Peyer's patch (tissue), 4 donors: ENCODE results near the gene NALCN. TPM values are rescaled to one million over a fixed set of nuclear protein-coding genes. Genes with fewer than 3 reads are reported as not detected.

Experiments used
- DNase-seq, 3 donors: peaks; one replicate each; pipeline ENCODE4 v3.0.0-alpha.2; 2017 to 2019
- H3K27ac ChIP-seq, 4 donors: fragments of 200-600 bp; sonication (generic); one replicate each; pipeline ENCODE4 v1.5.1; 2016 to 2019
- H3K27me3 ChIP-seq, 2 donors: fragments of 200-600 bp; sonication (generic); one replicate each; pipeline ENCODE4 v1.5.1; 2019
- H3K36me3 ChIP-seq, 3 donors: fragments of 200-600 bp; sonication (generic); one replicate each; pipeline ENCODE4 v1.5.1; 2016 to 2019
- H3K4me1 ChIP-seq, 4 donors: fragments of 200-600 bp; sonication (generic); one replicate each; pipeline ENCODE4 v1.5.1; 2016 to 2019
- H3K4me3 ChIP-seq, 4 donors: fragments of 200-600 bp; sonication (generic); 1 replicate in 3 of 4; 2 replicates in 1 of 4; pipeline ENCODE4 v1.5.1; 2016 to 2019; ENCODE audit warnings: mild to moderate bottlenecking in 1 of 4
- H3K9me3 ChIP-seq, 4 donors: fragments of 200-600 bp; sonication (generic); one replicate each; pipeline ENCODE4 v1.5.1; 2016 to 2019; ENCODE audit warnings: mild to moderate bottlenecking in 1 of 4
- POLR2A ChIP-seq, 2 donors: fragments of 450-650 bp; IDR thresholded peaks; one replicate each; pipeline ENCODE4 v1.5.1; 2017; ENCODE audit warnings: antibody characterized with exemption in 2 of 2, mild to moderate bottlenecking in 2 of 2, moderate library complexity in 2 of 2
- total RNA-seq, 4 donors: library from RNA; depleted of rRNA; stranded (reverse); fragments of >200 nt; gene quantifications; one replicate each; pipeline ENCODE4 v1.1.0, GENCODE V29; 2016
- TF ChIP-seq, protein P1 (sequence below), 6 experiments: fragments of 450-650 bp in 4 of 6; fragments of 200-600 bp in 2 of 6; sonication (generic) in 1 of 6; IDR thresholded peaks; one replicate each; pipeline ENCODE4 v1.5.1; 2017 to 2019; ENCODE audit warnings: antibody characterized with exemption in 6 of 6, mild to moderate bottlenecking in 3 of 6, moderate library complexity in 1 of 6

Gene NALCN
- total RNA-seq, 4 donors from 2014 or later = 0.13 to 0.18 TPM; not detected in 2

DNA sequence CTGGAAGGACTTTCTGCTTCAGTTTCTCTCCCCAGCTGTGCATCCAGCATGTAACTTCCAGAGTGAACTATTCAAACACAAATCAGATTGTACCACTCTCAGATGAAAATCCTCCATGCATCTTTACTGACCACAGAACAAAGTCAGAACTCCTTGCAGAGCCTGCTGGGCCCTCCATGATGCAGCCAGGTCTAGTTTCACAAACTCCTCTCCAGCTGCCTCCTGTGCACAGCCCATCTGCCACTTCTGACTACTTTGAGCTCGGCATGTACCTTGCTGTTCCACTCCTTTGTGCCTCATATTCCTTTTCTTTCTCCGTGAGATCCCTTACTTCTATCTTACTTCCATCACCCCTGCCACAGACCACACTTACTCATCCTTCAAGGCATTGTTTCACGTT is 31.4 kb downstream of the NALCN start:
- H3K9me3 ChIP-seq = no peaks in the 10 kb centered on the region
- H3K36me3 ChIP-seq = no peaks in the 10 kb centered on the region
- H3K27ac ChIP-seq = no peak overlapping the region
- DNase-seq = no peak
- TF ChIP-seq, protein P1, sequence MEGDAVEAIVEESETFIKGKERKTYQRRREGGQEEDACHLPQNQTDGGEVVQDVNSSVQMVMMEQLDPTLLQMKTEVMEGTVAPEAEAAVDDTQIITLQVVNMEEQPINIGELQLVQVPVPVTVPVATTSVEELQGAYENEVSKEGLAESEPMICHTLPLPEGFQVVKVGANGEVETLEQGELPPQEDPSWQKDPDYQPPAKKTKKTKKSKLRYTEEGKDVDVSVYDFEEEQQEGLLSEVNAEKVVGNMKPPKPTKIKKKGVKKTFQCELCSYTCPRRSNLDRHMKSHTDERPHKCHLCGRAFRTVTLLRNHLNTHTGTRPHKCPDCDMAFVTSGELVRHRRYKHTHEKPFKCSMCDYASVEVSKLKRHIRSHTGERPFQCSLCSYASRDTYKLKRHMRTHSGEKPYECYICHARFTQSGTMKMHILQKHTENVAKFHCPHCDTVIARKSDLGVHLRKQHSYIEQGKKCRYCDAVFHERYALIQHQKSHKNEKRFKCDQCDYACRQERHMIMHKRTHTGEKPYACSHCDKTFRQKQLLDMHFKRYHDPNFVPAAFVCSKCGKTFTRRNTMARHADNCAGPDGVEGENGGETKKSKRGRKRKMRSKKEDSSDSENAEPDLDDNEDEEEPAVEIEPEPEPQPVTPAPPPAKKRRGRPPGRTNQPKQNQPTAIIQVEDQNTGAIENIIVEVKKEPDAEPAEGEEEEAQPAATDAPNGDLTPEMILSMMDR (IDR thresholded peaks at IDR 0.05) = no peak
- no peak for TF ChIP-seq POLR2A (IDR thresholded peaks at IDR 0.05)
- no peaks in the 10 kb centered on the region for H3K27me3 ChIP-seq
- H3K4me3 ChIP-seq = no peak overlapping the region
- H3K4me1 ChIP-seq = no peaks in the 10 kb centered on the region

DNA sequence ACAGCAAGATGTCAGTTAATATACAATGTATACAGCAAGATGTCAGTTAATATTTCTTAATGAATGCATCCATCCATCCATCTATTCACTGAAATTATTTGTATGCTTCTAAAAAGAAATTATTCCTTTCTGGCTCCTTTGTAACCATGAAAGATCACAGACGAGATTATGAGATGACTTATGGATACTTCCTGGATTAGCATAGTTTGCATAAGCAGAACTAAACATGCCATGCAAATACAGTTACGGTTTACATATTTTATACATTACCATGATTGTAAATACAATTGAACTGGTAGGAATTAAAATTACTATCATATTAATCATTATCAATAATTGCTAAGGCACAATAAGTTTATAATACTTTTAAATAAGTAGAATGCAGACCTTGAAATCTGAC is 32.7 kb downstream of the NALCN start:
- Histone ChIP-seq H3K36me3 (no peaks in the 10 kb centered on the region), H3K4me1 (no peaks in the 10 kb centered on the region), H3K4me3 (no peak overlapping the region), H3K27me3 (no peaks in the 10 kb centered on the region), H3K9me3 (no peaks in the 10 kb centered on the region), H3K27ac (no peak overlapping the region)
- DNase-seq = no peak
- no peak for TF ChIP-seq POLR2A (IDR thresholded peaks at IDR 0.05)
- TF ChIP-seq, protein P1 (IDR thresholded peaks at IDR 0.05) = no peak

DNA sequence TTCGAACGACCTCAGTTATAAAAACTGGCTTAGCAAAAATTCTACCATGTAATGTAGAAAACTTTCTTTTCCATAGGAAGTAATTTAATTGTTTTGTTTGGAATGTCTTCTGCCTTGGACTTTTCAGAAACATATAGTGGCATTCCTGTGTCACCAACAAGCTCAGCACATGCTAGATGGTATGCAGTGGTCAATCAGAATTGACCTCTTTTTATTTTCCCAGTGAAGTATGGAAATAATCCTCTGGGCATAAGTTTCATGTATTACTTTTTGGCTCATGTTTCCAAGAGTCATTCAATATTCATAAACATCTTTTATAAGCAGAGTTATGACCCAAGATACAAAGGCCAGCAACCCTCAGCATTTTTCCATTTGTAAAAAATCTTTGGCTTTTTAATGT is 33.6 kb downstream of the NALCN start:
- TF ChIP-seq POLR2A (IDR thresholded peaks at IDR 0.05) = no peak
- TF ChIP-seq, protein P1 (IDR thresholded peaks at IDR 0.05) = no peak
- no peaks in the 10 kb centered on the region for H3K27me3 ChIP-seq
- H3K36me3 ChIP-seq = no peaks in the 10 kb centered on the region
- H3K4me3 ChIP-seq = no peak overlapping the region
- no peaks in the 10 kb centered on the region for H3K9me3 ChIP-seq
- H3K27ac ChIP-seq = no peak overlapping the region
- H3K4me1 ChIP-seq = no peaks in the 10 kb centered on the region
- DNase-seq = no peak

DNA sequence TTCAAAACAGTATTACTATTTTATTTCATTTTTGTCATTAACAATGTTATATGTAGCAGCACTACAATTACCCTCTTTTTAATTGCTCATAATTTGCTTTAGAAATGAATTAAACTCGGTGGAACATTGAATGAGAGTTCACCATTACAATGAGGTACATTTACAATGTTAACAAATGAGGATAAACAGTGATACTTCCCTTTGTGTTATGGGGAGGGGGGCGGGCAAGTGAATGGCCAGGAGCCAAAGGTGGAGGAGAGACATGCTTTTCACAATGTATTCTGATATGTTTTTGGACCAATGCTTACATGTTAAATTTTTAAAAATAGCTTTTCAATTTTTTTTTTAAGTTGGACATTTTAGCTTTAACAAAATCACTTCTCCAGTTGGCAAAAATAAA is 34.2 kb downstream of the NALCN start:
- TF ChIP-seq, protein P1 (IDR thresholded peaks at IDR 0.05) = no peak
- no peak for TF ChIP-seq POLR2A (IDR thresholded peaks at IDR 0.05)
- H3K4me3 ChIP-seq = no peak overlapping the region
- H3K27ac ChIP-seq = no peak overlapping the region
- H3K4me1 ChIP-seq = no peaks in the 10 kb centered on the region
- H3K9me3 ChIP-seq = no peaks in the 10 kb centered on the region
- no peaks in the 10 kb centered on the region for H3K36me3 ChIP-seq
- no peaks in the 10 kb centered on the region for H3K27me3 ChIP-seq
- DNase-seq = no peak

DNA sequence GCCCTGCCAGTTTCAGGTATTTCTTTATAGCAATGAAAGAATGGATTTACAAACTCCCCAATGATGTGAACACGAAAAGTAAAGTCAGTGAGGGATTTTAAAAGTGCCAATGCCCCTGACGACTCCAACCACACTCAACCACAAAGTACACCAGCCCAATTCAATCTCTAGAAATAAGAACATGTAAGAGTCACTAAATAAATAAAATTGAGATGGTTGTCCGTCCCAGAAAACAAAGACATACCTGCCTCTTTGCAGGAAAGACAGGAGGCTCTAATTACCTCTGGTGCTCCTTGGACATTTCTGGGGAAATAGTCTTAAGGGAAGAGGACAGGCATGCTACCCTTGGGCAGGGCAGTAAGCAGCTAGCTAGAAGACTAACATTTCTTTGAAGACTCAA is 55.8 kb downstream of the NALCN start:
- Histone ChIP-seq H3K9me3 (no peaks in the 10 kb centered on the region), H3K4me1 (no peaks in the 10 kb centered on the region), H3K4me3 (no peak overlapping the region), H3K36me3 (no peaks in the 10 kb centered on the region), H3K27me3 (no peaks in the 10 kb centered on the region), H3K27ac (no peak overlapping the region)
- DNase-seq = no peak
- TF ChIP-seq, protein P1 (IDR thresholded peaks at IDR 0.05) = no peak
- TF ChIP-seq POLR2A (IDR thresholded peaks at IDR 0.05) = no peak

DNA sequence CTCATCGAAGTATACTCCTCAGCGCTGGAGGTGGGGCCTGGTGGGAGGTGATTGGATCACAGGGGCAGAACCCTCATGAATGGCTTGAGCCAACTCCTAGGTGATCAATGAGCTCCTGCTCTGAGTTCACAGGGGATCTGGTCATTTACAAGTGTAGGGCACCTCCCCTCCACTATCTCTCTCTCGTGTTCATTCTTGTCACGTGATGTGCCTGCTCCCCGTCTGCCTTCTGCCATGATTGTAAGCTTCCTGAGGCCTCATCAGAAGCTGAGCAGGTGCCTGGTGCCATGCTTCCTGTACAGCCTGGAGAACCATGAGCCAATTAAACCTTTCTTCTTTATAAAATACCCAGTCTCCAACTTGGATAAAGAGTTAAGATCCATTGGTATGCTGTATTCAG is 61.4 kb downstream of the NALCN start:
- TF ChIP-seq, protein P1 (IDR thresholded peaks at IDR 0.05) = no peak
- TF ChIP-seq POLR2A (IDR thresholded peaks at IDR 0.05) = no peak
- no peaks in the 10 kb centered on the region for H3K36me3 ChIP-seq

More for the DNA sequence above, 61.4 kb downstream of the NALCN start:
- Histone ChIP-seq H3K4me3 (no peak overlapping the region), H3K4me1 (no peaks in the 10 kb centered on the region), H3K27me3 (no peaks in the 10 kb centered on the region), H3K9me3 (no peaks in the 10 kb centered on the region), H3K27ac (no peak overlapping the region)
- no peak for DNase-seq
